Measurements from ENCODE around the gene RELN. TPM values are rescaled to one million over a fixed set of nuclear protein-coding genes. Genes with fewer than 3 reads are reported as not detected.
A peak's percentile ranks its signal among the peaks of the same experiment; 100 is the strongest.

RELN gene
- total and polyA plus RNA-seq, 9 of the 15 experiments (the other 6 are each of a cell fraction or from before 2014, with no cell fraction given), result 12.9 to 43.2 (median 18.1) TPM

DNA sequence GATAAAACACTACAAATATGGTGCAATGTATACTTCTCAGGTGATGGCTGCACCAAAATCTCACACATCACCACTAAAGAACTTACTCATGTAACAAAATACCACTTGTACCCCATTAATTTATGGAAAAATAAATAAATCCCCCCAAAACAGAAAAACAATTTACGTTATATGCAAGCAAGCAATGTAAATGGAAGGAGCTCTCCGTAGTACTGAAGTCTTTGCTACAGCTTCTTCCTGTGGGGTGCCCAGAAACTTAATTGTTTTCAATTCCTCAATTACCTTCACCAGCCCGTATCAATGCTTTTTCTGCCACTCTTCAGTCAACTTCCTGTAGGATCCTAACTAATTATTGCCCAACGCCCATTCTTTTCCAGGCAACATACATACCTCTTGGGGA lies 138.1 kb downstream of the RELN start (continued):
- TF ChIP-seq, protein P1, sequence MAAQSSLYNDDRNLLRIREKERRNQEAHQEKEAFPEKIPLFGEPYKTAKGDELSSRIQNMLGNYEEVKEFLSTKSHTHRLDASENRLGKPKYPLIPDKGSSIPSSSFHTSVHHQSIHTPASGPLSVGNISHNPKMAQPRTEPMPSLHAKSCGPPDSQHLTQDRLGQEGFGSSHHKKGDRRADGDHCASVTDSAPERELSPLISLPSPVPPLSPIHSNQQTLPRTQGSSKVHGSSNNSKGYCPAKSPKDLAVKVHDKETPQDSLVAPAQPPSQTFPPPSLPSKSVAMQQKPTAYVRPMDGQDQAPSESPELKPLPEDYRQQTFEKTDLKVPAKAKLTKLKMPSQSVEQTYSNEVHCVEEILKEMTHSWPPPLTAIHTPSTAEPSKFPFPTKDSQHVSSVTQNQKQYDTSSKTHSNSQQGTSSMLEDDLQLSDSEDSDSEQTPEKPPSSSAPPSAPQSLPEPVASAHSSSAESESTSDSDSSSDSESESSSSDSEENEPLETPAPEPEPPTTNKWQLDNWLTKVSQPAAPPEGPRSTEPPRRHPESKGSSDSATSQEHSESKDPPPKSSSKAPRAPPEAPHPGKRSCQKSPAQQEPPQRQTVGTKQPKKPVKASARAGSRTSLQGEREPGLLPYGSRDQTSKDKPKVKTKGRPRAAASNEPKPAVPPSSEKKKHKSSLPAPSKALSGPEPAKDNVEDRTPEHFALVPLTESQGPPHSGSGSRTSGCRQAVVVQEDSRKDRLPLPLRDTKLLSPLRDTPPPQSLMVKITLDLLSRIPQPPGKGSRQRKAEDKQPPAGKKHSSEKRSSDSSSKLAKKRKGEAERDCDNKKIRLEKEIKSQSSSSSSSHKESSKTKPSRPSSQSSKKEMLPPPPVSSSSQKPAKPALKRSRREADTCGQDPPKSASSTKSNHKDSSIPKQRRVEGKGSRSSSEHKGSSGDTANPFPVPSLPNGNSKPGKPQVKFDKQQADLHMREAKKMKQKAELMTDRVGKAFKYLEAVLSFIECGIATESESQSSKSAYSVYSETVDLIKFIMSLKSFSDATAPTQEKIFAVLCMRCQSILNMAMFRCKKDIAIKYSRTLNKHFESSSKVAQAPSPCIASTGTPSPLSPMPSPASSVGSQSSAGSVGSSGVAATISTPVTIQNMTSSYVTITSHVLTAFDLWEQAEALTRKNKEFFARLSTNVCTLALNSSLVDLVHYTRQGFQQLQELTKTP (IDR thresholded peaks at IDR 0.05; ENCODE audit: low read depth in 1 of 2, partially characterized antibody in 2 of 2), result peak in 1 of 2 experiments; percentile 65
- TF ChIP-seq ZNF274 (IDR thresholded peaks at IDR 0.05; ENCODE audit: borderline replicate concordance, low read depth, low read length), result no peak
- no peak for TF ChIP-seq KLF16 (IDR thresholded peaks at IDR 0.05)
- no peak for TF ChIP-seq SRSF7 (optimal IDR thresholded peaks at IDR 0.05; ENCODE audit: low read depth, low read length)
- TF ChIP-seq SRSF1 (IDR thresholded peaks at IDR 0.05; ENCODE audit: low read depth, low read length), result no peak
- no peak for TF ChIP-seq DLX4 (CRISPR knock-in tag; IDR thresholded peaks at IDR 0.05)
- TF ChIP-seq POLR3A (IDR thresholded peaks at IDR 0.05; ENCODE audit: borderline replicate concordance, extremely low read depth, insufficient read depth, insufficient read length), result no peak
- no peak for TF ChIP-seq ZNF511 (CRISPR knock-in tag; IDR thresholded peaks at IDR 0.05)
- TF ChIP-seq REST (IDR thresholded peaks at IDR 0.05; ENCODE audit: borderline replicate concordance), result peak; percentile 96
- no peak for TF ChIP-seq REST (CRISPR knock-in tag; IDR thresholded peaks at IDR 0.05; ENCODE audit: low read depth)
- peak; percentile 93 for TF ChIP-seq EHMT2 (IDR thresholded peaks at IDR 0.05)
